Suppressor macrophage treated with lipopolysaccharide for 4 hours (primary cell): Measurements from ENCODE around the gene PIAS4.

ENCODE experiments used
- DNase-seq: peaks from one replicate; pipeline ENCODE4 v3.0.0-alpha.2; 2020

PIAS4 gene

DNA sequence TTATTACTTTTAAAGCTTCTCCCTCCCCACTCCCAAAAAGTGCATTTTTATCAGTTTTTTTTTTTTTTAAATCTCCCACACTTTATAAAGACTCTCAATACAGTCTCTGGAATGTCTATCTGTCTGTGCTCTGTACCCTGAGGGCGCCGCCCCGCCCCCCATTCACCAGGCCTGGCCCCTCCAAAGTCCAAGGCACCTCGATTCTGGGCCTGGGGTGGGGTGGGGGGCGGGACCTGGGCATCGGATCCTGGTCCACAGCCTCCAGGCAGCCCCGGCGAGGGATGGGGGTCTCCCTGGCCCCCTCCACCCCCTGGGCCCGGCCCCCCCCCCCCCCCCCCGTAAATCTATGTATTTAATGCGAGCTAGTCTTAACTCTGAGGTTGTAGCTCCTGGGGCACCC is 35.9 kb downstream of the PIAS4 start:
- DNase-seq, result no peak

GRCh38 chr19:4043966-4044715 is 36.6 kb downstream of the PIAS4 start:
- no peak for DNase-seq

- DNase-seq, result no peak
Observed at GRCh38 chr19:4044990-4045465, 37.5 kb downstream of the PIAS4 start.

GRCh38 chr19:4045597-4046361 is 38.2 kb downstream of the PIAS4 start:
- no peak for DNase-seq

- no peak for DNase-seq
Observed at GRCh38 chr19:4046362-4046691, 38.8 kb downstream of the PIAS4 start.

GRCh38 chr19:4046946-4047683 is 39.6 kb downstream of the PIAS4 start:
- DNase-seq, result no peak

GRCh38 chr19:4049432-4049831 is 41.9 kb downstream of the PIAS4 start:
- no peak for DNase-seq

- peak; percentile 90 for DNase-seq
Observed at GRCh38 chr19:4051175-4052101, 43.9 kb downstream of the PIAS4 start.

GRCh38 chr19:4052114-4052992 is 44.8 kb downstream of the PIAS4 start:
- no peak for DNase-seq

- peak; percentile 87 for DNase-seq
Observed at GRCh38 chr19:4052993-4053422, 45.5 kb downstream of the PIAS4 start.

DNA sequence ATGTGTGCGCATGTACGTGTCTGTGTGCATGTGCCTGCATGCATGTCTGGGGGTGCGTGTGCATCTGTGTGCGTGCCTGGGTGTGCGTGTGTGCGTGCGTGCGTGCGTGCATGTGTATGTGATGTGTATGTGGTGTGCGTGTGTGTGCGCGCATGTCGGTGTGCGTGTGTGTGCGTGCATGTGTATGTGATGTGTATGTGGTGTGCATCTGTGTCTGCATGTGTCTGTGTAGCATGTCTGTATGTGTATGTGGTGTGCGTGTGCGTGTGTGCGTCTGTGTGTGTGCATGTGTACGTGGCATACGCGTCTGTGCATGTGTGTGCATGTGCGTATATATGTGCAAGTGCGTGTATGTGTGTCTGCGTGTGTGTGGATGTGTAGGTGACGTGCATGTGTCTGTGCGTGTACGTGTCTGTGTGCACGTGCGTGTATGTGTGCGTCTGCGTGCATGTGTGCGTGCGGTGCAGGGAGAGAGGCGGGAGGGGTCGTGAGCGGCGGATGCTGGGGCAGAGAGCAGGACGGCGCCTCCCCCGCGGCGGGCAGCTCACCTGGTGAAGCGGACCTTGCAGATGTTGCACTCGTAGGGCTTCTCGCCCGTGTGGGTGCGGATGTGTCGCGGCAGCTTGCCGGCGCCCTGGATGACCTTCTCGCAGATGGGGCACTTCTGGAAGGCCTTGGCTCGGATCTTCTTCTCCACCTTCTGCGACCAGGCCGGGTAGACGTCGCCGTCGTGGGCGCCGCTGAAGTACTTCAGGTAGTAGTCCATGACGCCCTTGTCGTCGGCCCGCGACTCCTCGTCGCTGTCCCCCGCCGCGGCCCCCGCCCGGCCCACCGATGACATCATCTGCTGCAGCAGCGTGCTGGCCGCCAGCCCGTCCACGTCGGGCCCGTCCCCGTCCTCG is 46.1 kb downstream of the PIAS4 start:
- no peak for DNase-seq

- no peak for DNase-seq
Observed at GRCh38 chr19:4054441-4055208, 47.1 kb downstream of the PIAS4 start.

GRCh38 chr19:4055209-4055552 is 47.6 kb downstream of the PIAS4 start:
- DNase-seq, result no peak

DNA sequence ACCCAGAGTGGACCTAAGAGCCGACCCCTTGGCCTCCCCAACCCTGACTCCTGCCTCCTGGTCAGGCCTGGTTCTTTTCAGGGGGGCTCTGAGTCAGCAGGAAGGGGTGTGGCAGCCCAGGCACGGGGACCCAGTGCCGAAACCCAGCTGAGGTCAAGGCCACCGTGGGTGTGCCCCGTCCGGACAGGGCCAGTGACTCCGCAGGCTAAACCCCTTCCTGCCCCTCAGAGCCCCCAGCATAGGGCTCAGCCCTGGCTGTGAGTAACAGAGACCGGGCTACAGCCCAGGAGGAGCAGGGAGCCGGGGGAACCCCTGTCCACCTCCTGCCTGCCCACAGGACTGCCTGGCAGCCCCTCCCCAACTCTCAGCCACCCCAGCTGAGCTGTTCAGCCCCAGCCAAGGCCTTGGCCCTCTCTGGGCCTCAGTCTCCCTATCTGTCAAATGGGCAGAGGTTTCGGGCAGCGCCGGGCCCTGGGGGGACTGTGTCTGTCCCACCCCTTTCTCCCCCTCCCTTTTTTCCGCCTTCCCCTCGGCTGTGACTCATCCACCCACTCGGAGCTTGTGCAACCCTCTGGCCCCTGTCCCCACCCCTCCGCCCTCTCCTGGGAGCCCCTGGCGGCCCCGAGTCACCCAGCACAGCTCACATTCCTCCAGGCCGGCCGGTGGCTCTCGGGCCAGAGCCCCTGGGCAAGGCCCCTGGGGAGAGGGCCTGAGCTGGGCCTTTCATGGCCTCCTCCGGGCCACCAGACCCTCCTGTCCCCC is 50.6 kb downstream of the PIAS4 start:
- DNase-seq, result peak; percentile 94

DNA sequence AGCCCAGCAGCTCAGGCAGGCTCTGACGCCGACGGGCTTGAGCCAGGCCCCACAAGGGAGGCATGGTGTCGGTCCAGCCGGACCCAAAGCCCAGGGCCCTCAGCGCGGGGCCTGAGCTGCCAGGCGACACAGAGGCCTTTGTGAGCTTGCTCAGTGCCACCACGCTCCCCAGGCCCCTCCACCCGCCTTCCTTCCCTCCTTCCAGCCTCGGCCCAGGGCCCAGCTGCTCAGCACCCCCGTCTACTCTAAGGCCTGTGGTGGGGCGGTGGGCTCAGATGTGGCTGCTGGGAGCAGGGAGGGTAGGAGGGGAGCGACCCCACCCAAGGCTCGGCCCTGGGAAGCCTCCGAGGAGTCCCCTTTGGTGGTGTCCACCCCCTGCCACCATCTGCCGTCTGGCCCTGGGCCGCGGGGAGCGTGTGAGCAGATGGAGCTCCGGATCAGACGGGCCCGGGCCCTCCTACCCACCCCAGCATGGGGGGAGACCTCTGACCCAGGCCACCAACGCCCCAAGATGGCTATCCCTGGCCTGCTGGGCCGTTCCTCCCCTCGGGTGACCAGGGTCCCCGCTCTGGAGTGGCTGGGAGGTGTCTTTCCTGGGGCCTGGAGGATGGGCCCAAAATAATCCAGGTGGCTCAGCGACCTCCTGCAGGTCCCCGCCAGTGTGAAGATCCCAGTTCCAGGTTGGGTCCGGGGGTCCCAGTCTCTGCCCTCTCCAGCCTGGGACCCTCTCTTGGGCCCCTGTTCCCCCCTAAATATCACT is 51.3 kb downstream of the PIAS4 start:
- no peak for DNase-seq

DNA sequence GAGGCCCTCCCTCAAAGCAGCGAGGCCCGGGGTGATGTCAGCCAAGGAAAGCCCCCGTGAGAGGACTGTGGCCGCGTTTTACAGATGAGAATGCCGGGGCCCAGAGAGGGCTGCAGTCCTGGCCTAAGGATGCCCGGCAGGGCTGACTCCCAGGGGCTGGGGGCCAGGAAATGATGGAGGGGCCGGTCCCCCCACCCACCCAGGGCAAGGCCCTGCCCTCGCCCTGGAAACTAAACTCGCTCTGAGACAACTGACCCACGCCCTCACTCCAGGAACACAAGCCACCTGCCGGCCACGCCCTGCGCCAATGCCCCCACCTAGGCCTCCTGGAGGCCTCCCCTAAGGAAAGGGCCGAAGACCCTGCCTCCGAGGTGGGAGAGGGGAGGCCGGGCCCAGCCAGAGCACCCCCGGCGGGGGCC is 51.9 kb downstream of the PIAS4 start:
- no peak for DNase-seq

GRCh38 chr19:4059891-4060620 is 52.5 kb downstream of the PIAS4 start:
- DNase-seq, result peak; percentile 51
